HepG2 (cell line): ENCODE data around the gene SH2D3A. TPM values are rescaled to one million over a fixed set of nuclear protein-coding genes. Genes with fewer than 3 reads are reported as not detected.

Experiments used
- HES4 ChIP-seq: sonication (generic); formaldehyde crosslinking; IDR thresholded peaks from 2 replicates; pipeline ENCODE4 v1.9.0; 2021; ENCODE audit warnings: mild to moderate bottlenecking, missing genetic modification reagents, borderline replicate concordance
- HIVEP1 ChIP-seq: sonication (generic); formaldehyde crosslinking; IDR thresholded peaks from 2 replicates; pipeline ENCODE4 v1.4.0; 2020; ENCODE audit warnings: mild to moderate bottlenecking, missing genetic modification reagents
- HNF4G ChIP-seq, 2 experiments: sonication (generic) in 1 of 2; formaldehyde crosslinking in 1 of 2; IDR thresholded peaks; 2 replicates each; pipeline versions ENCODE4 v1.4.0 to v1.6.1; 2011 to 2020; ENCODE audit warnings: borderline replicate concordance in 2 of 2, low read depth in 2 of 2, mild to moderate bottlenecking in 2 of 2, low read length in 1 of 2, missing genetic modification reagents in 1 of 2, moderate library complexity in 1 of 2
- KAT8 ChIP-seq: IDR thresholded peaks from 2 replicates; pipeline ENCODE4 v1.6.1; 2016; ENCODE audit warnings: missing genetic modification reagents, missing compliant biosample characterization
- NONO ChIP-seq, 2 experiments: fragments of 450-650 bp in 1 of 2; sonication (generic) in 1 of 2; formaldehyde crosslinking in 1 of 2; IDR thresholded peaks in 1 of 2; conservative IDR thresholded peaks in 1 of 2; 2 replicates each; pipeline versions ENCODE4 v1.6.1 to v1.8.0; 2017 to 2022; ENCODE audit warnings: mild to moderate bottlenecking in 1 of 2, missing genetic modification reagents in 1 of 2, moderate library complexity in 1 of 2
- NR2F2 ChIP-seq: IDR thresholded peaks from 2 replicates; pipeline ENCODE4 v1.6.1; 2012; ENCODE audit warnings: low read depth, inconsistent platforms, borderline replicate concordance
- SMAD3 ChIP-seq: sonication (generic); formaldehyde crosslinking; IDR thresholded peaks from 2 replicates; pipeline ENCODE4 v1.4.0; 2020; ENCODE audit warnings: missing genetic modification reagents
- ZNF337 ChIP-seq: sonication (generic); formaldehyde crosslinking; IDR thresholded peaks from 2 replicates; pipeline ENCODE4 v1.5.1; 2020; ENCODE audit warnings: missing genetic modification reagents, low read depth, mild to moderate bottlenecking, borderline replicate concordance
- ZNF350 ChIP-seq: sonication (generic); formaldehyde crosslinking; IDR thresholded peaks from 2 replicates; pipeline ENCODE4 v1.4.0; 2020; ENCODE audit warnings: mild to moderate bottlenecking, low read depth, missing genetic modification reagents, borderline replicate concordance
- ZNF766 ChIP-seq: sonication (generic); formaldehyde crosslinking; IDR thresholded peaks from 2 replicates; pipeline ENCODE4 v1.5.0; 2020; ENCODE audit warnings: missing genetic modification reagents, borderline replicate concordance
- polyA plus RNA-seq, 8 experiments: library from polyadenylated mRNA; depleted of rRNA in 3 of 8; stranded (reverse) in 7 of 8; unstranded in 1 of 8; fragments of >200 nt; fragmentation: Illumina TruSeq in 4 of 8; extraction: Trizol in 4 of 8; gene quantifications; 2 replicates each; pipeline versions ENCODE4 v1.2.1 to v1.2.3, GENCODE V29; 2011 to 2016; ENCODE audit warnings: low read depth in 4 of 8, missing spikeins in 1 of 8, mixed read lengths in 1 of 8; ENCODE audit not compliant: insufficient read depth in 1 of 8
- total RNA-seq, 5 experiments: library from RNA; depleted of rRNA; stranded (reverse); fragments of >200 nt; fragmentation: Illumina TruSeq; extraction: Trizol; gene quantifications; 2 replicates each; pipeline ENCODE4 v1.2.3, GENCODE V29; 2016; ENCODE audit warnings: low read depth in 1 of 5
- TF ChIP-seq, protein P1 (sequence below): IDR thresholded peaks from 2 replicates; pipeline ENCODE4 v1.6.1; 2016
- TF ChIP-seq, protein P2 (sequence below): sonication (generic); formaldehyde crosslinking; IDR thresholded peaks from 2 replicates; pipeline ENCODE4 v1.8.1; 2023; ENCODE audit warnings: mild to moderate bottlenecking, missing genetic modification reagents
- TF ChIP-seq, protein P3 (sequence below): sonication (generic); formaldehyde crosslinking; IDR thresholded peaks from 2 replicates; pipeline ENCODE4 v1.8.0; 2022; ENCODE audit warnings: missing genetic modification reagents, mild to moderate bottlenecking, inconsistent platforms, borderline replicate concordance
- TF ChIP-seq, protein P4 (sequence below): IDR thresholded peaks from 2 replicates; pipeline ENCODE4 v1.6.1; 2016
- TF ChIP-seq, protein P5 (sequence below): sonication (generic); formaldehyde crosslinking; IDR thresholded peaks from 2 replicates; pipeline ENCODE4 v1.4.0; 2020; ENCODE audit warnings: missing genetic modification reagents
- TF ChIP-seq, protein P6 (sequence below): sonication (generic); formaldehyde crosslinking; IDR thresholded peaks from 2 replicates; pipeline ENCODE4 v1.9.0; 2021; ENCODE audit warnings: missing genetic modification reagents, borderline replicate concordance
- TF ChIP-seq, protein P7 (sequence below): IDR thresholded peaks from 2 replicates; pipeline ENCODE4 v1.6.1; 2016; ENCODE audit warnings: low read depth

Gene SH2D3A
- total and polyA plus RNA-seq, 2 of the 13 experiments (the other 11 are each of a cell fraction or from before 2014, with no cell fraction given): 1.0 to 2.2 TPM

DNA sequence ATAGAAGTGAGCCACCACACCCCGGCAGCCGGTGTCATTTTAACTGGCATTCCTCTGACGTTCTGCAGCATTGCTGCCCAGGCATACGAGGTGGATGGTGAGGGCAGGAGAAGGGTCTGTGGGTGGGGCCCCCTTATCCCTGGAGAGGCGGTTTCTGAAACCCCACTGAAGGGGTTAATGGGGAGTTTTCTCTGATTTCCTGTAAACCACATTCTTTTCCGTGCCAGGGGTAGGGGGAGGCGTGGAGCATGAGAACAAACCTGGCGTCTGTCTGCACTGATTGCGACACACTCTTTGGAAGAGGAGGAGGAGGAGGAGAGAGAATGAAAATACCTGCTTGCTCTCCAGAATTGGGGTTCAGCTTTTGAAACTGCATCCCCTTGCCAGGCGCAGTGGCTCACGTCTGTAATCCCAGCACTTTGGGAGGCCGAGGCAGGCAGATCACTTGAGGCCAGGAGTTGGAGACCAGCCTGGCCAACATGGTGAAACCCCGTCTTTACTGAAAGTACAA, 44.1 kb downstream of the SH2D3A start (continued):
- TF ChIP-seq HNF4G (IDR thresholded peaks at IDR 0.05; ENCODE audit: borderline replicate concordance, low read depth, low read length): peak; percentile 36; the same call in 1 of the 2 replicates
- TF ChIP-seq HNF4G (CRISPR knock-in tag; IDR thresholded peaks at IDR 0.05; ENCODE audit: borderline replicate concordance, low read depth): 0 out of 2 replicates have a peak, but pooled peaks have one; percentile 40
- no peak for TF ChIP-seq HES4 (CRISPR knock-in tag)
- peak; percentile 70; the same call in 1 of the 2 replicates for TF ChIP-seq NR2F2
- TF ChIP-seq, protein P1, sequence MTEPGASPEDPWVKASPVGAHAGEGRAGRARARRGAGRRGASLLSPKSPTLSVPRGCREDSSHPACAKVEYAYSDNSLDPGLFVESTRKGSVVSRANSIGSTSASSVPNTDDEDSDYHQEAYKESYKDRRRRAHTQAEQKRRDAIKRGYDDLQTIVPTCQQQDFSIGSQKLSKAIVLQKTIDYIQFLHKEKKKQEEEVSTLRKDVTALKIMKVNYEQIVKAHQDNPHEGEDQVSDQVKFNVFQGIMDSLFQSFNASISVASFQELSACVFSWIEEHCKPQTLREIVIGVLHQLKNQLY (CRISPR knock-in tag): peak; percentile 75
- TF ChIP-seq, protein P2, sequence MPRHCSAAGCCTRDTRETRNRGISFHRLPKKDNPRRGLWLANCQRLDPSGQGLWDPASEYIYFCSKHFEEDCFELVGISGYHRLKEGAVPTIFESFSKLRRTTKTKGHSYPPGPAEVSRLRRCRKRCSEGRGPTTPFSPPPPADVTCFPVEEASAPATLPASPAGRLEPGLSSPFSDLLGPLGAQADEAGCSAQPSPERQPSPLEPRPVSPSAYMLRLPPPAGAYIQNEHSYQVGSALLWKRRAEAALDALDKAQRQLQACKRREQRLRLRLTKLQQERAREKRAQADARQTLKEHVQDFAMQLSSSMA (CRISPR knock-in tag): no peak
- TF ChIP-seq ZNF350 (CRISPR knock-in tag): peak; percentile 84
- TF ChIP-seq SMAD3 (CRISPR knock-in tag): peak; percentile 85
- TF ChIP-seq, protein P3, sequence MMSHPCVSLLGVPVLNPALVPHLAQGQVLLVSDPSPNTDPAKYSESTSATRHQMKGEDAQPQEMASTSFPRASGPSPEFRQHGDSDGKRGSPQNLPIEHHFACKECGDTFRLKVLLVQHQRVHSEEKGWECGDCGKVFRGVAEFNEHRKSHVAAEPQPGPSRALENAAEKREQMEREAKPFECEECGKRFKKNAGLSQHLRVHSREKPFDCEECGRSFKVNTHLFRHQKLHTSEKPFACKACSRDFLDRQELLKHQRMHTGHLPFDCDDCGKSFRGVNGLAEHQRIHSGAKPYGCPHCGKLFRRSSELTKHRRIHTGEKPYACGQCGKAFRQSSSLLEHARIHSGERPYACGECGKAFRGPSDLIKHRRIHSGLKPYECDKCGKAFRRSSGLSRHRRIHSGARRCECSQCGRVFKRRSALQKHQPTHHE (CRISPR knock-in tag): no peak
- TF ChIP-seq ZNF337: no peak
- peak; percentile 75 for TF ChIP-seq KAT8
- TF ChIP-seq, protein P4, sequence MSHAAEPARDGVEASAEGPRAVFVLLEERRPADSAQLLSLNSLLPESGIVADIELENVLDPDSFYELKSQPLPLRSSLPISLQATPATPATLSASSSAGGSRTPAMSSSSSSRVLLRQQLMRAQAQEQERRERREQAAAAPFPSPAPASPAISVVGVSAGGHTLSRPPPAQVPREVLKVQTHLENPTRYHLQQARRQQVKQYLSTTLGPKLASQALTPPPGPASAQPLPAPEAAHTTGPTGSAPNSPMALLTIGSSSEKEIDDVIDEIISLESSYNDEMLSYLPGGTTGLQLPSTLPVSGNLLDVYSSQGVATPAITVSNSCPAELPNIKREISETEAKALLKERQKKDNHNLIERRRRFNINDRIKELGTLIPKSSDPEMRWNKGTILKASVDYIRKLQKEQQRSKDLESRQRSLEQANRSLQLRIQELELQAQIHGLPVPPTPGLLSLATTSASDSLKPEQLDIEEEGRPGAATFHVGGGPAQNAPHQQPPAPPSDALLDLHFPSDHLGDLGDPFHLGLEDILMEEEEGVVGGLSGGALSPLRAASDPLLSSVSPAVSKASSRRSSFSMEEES (CRISPR knock-in tag): peak; percentile 73; the same call in 1 of the 2 replicates
- TF ChIP-seq ZNF766 (CRISPR knock-in tag): peak; percentile 58; the same call in 1 of the 2 replicates
- no peak for TF ChIP-seq NONO (IDR thresholded peaks at IDR 0.05)
- TF ChIP-seq NONO (CRISPR knock-in tag; conservative IDR thresholded peaks at IDR 0.05): 0 out of 2 replicates have a peak, but pooled peaks have one; percentile 31
- TF ChIP-seq, protein P5, sequence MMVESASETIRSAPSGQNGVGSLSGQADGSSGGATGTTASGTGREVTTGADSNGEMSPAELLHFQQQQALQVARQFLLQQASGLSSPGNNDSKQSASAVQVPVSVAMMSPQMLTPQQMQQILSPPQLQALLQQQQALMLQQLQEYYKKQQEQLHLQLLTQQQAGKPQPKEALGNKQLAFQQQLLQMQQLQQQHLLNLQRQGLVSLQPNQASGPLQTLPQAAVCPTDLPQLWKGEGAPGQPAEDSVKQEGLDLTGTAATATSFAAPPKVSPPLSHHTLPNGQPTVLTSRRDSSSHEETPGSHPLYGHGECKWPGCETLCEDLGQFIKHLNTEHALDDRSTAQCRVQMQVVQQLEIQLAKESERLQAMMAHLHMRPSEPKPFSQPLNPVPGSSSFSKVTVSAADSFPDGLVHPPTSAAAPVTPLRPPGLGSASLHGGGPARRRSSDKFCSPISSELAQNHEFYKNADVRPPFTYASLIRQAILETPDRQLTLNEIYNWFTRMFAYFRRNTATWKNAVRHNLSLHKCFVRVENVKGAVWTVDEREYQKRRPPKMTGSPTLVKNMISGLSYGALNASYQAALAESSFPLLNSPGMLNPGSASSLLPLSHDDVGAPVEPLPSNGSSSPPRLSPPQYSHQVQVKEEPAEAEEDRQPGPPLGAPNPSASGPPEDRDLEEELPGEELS: peak; percentile 71; the same call in 1 of the 2 replicates
- TF ChIP-seq, protein P6, sequence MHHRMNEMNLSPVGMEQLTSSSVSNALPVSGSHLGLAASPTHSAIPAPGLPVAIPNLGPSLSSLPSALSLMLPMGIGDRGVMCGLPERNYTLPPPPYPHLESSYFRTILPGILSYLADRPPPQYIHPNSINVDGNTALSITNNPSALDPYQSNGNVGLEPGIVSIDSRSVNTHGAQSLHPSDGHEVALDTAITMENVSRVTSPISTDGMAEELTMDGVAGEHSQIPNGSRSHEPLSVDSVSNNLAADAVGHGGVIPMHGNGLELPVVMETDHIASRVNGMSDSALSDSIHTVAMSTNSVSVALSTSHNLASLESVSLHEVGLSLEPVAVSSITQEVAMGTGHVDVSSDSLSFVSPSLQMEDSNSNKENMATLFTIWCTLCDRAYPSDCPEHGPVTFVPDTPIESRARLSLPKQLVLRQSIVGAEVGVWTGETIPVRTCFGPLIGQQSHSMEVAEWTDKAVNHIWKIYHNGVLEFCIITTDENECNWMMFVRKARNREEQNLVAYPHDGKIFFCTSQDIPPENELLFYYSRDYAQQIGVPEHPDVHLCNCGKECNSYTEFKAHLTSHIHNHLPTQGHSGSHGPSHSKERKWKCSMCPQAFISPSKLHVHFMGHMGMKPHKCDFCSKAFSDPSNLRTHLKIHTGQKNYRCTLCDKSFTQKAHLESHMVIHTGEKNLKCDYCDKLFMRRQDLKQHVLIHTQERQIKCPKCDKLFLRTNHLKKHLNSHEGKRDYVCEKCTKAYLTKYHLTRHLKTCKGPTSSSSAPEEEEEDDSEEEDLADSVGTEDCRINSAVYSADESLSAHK (CRISPR knock-in tag): peak; percentile 90; the same call in 1 of the 2 replicates
- 0 out of 2 replicates have a peak, but pooled peaks have one; percentile 44 for TF ChIP-seq HIVEP1
- TF ChIP-seq, protein P7, sequence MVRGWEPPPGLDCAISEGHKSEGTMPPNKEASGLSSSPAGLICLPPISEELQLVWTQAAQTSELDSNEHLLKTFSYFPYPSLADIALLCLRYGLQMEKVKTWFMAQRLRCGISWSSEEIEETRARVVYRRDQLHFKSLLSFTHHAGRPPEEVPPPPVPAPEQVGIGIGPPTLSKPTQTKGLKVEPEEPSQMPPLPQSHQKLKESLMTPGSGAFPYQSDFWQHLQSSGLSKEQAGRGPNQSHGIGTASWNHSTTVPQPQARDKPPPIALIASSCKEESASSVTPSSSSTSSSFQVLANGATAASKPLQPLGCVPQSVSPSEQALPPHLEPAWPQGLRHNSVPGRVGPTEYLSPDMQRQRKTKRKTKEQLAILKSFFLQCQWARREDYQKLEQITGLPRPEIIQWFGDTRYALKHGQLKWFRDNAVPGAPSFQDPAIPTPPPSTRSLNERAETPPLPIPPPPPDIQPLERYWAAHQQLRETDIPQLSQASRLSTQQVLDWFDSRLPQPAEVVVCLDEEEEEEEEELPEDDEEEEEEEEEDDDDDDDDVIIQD (CRISPR knock-in tag): peak; percentile 50; the same call in 1 of the 2 replicates
